Activated CD8-positive, alpha-beta T cell treated with anti-CD3 and anti-CD28 coated beads, Interleukin-2, amount 10 ng/mL, durations not matched to agents 7 days and 5 days (primary cell): ENCODE measurements around the gene FRZB. TPM values are rescaled to one million over a fixed set of nuclear protein-coding genes. Genes with fewer than 3 reads are reported as not detected.

Experiments used
- ATAC-seq: fragments of 150-1000 bp; cut with Tn5 transposase; one replicate; pipeline ENCODE4 v1.10.0; 2021; ENCODE audit warnings: moderate library complexity
- CTCF ChIA-PET: fragments of 350-600 bp; sonication (Branson Sonifier 250); formaldehyde crosslinking; loops from one replicate; lab custom pipeline; 2021; ENCODE audit warnings: antibody characterized with exemption; lab: Charles Lee
- POLR2A ChIA-PET: fragments of 350-600 bp; sonication (Branson Sonifier 250); formaldehyde crosslinking; loops from one replicate; lab custom pipeline; 2021; ENCODE audit warnings: antibody characterized with exemption; lab: Charles Lee
- DNase-seq: peaks from one replicate; pipeline ENCODE4 v3.0.0-alpha.2; 2020
- H3K27ac Mint-ChIP-seq: one replicate; pipeline ENCODE4 v1.8.0; 2021; ENCODE audit warnings: mild to moderate bottlenecking, mixed read lengths
- H3K27me3 Mint-ChIP-seq: one replicate; pipeline ENCODE4 v1.8.0; 2021; ENCODE audit warnings: low read depth, mixed read lengths
- H3K36me3 Mint-ChIP-seq: one replicate; pipeline ENCODE4 v1.8.0; 2021; ENCODE audit warnings: low read depth, mixed read lengths
- H3K4me1 Mint-ChIP-seq: one replicate; pipeline ENCODE4 v1.8.0; 2021; ENCODE audit warnings: low read depth, mixed read lengths
- H3K4me3 Mint-ChIP-seq: one replicate; pipeline ENCODE4 v1.8.0; 2021; ENCODE audit warnings: mild to moderate bottlenecking, mixed read lengths
- H3K9me3 Mint-ChIP-seq: one replicate; pipeline ENCODE4 v1.8.0; 2022; ENCODE audit warnings: mixed read lengths; ENCODE audit not compliant: insufficient read depth
- total RNA-seq, 2 experiments: library from RNA; stranded (reverse); gene quantifications; one replicate each; pipeline ENCODE4 v1.2.3, GENCODE V29; 2021

The FRZB gene
- total RNA-seq, 2 experiments from 2014 or later: not detected

DNA sequence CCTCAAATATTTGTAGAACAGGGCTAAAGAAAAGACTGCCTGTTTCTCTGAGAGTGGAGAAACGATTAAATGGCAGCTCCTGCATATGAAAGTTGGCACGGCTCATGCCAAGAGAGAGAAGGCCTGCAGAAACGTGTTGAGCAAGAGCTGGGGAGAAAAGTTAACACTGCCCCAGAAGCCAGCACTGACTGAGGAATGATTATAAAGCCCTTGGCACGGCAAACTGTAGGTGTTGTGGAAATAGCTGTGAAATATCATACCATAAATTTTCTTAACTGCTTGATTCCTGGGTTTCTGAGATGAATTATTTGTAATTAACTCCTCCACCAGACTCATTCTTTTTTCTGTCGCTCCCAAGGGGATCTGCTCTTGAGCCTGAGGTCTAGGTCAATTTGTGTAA lies 4.3 kb downstream of the FRZB start:
- no peak overlapping the region for H3K27ac Mint-ChIP-seq
- ChIA-PET POLR2A (no interaction called here), CTCF (no interaction called here)
- no peak for ATAC-seq
- no peak for DNase-seq
- H3K4me3 Mint-ChIP-seq: no peak overlapping the region
- no peaks in the 10 kb centered on the region for H3K36me3 Mint-ChIP-seq
- H3K9me3 Mint-ChIP-seq: no peaks in the 10 kb centered on the region
- H3K27me3 Mint-ChIP-seq: peaks cover 44% of the 10 kb centered on the region
- peaks cover 10% of the 10 kb centered on the region for H3K4me1 Mint-ChIP-seq

DNA sequence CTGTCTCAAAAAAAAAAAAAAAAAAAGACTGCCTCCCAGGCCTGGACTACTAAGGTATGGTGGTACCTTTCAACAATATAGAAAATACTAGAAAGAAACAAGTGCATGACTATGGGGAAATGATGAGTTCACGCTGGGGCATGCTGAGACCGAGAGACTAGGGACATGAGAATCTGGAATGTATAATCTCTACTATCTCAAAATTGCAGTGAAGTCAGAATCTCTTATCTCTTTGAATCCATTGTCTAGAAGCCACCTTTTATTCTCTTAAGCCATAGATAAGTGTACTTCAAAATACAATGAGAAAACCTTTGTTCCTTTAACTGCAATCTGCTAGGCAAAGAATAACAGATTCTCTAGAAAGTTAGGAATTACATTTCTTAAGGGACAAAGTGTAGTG lies 5.6 kb downstream of the FRZB start:
- POLR2A ChIA-PET: no interaction called here
- no peak overlapping the region for H3K27ac Mint-ChIP-seq
- DNase-seq (no peak), ATAC-seq (no peak)
- H3K4me3 Mint-ChIP-seq: no peak overlapping the region
- CTCF ChIA-PET: no interaction called here
- H3K36me3 Mint-ChIP-seq: no peaks in the 10 kb centered on the region
- H3K9me3 Mint-ChIP-seq: peaks cover 2% of the 10 kb centered on the region
- peaks cover 2% of the 10 kb centered on the region for H3K4me1 Mint-ChIP-seq
- peaks cover 37% of the 10 kb centered on the region for H3K27me3 Mint-ChIP-seq

DNA sequence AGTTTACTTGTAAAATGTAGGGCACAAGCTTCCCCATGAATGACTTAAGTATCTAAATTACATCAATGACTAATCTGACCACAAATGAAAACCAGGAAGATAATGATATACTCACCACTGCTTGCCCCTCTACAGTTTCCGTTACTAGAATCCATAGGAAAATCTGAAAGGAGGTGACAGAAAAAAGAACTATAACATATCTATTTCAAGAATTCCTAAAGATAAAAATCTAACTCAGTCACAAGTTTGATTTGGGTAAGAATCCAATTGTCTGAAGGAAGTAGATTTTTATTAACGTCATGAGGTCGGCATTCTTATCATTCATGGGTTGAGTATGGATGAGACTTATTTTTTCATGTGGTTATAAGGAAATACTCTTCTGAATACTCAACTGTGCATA lies 7.8 kb downstream of the FRZB start:
- H3K27ac Mint-ChIP-seq: no peak overlapping the region
- DNase-seq (no peak), ATAC-seq (no peak)
- no peaks in the 10 kb centered on the region for H3K36me3 Mint-ChIP-seq
- H3K4me3 Mint-ChIP-seq: no peak overlapping the region
- peaks cover 25% of the 10 kb centered on the region for H3K27me3 Mint-ChIP-seq
- H3K4me1 Mint-ChIP-seq: no peaks in the 10 kb centered on the region
- CTCF ChIA-PET: no interaction called here
- POLR2A ChIA-PET: no interaction called here
- peaks cover 3% of the 10 kb centered on the region for H3K9me3 Mint-ChIP-seq

DNA sequence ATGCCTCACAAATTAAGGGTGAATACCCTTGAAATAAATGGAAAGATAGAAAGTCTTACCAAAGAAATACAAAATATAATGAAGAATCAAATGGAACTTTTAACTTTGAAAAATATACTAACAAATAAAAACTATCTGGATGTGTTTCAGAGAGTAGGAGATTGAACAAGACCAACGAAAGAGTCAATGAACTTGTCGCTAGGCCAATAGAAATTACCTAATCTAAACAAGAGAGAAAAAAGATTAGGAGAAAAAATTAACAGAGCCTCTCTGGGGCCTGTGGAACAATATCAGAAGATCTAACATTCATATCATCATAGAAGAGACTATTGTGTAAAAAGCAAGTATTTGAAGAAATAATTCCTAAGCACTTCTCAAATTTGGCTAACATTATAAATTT lies 11.1 kb downstream of the FRZB start:
- ChIA-PET CTCF (no interaction called here), POLR2A (no interaction called here)
- no peak overlapping the region for H3K4me3 Mint-ChIP-seq
- no peaks in the 10 kb centered on the region for H3K4me1 Mint-ChIP-seq
- H3K27ac Mint-ChIP-seq: no peak overlapping the region
- DNase-seq (no peak), ATAC-seq (no peak)
- H3K27me3 Mint-ChIP-seq: peaks cover 14% of the 10 kb centered on the region
- H3K9me3 Mint-ChIP-seq: peaks cover 3% of the 10 kb centered on the region
- H3K36me3 Mint-ChIP-seq: no peaks in the 10 kb centered on the region

DNA sequence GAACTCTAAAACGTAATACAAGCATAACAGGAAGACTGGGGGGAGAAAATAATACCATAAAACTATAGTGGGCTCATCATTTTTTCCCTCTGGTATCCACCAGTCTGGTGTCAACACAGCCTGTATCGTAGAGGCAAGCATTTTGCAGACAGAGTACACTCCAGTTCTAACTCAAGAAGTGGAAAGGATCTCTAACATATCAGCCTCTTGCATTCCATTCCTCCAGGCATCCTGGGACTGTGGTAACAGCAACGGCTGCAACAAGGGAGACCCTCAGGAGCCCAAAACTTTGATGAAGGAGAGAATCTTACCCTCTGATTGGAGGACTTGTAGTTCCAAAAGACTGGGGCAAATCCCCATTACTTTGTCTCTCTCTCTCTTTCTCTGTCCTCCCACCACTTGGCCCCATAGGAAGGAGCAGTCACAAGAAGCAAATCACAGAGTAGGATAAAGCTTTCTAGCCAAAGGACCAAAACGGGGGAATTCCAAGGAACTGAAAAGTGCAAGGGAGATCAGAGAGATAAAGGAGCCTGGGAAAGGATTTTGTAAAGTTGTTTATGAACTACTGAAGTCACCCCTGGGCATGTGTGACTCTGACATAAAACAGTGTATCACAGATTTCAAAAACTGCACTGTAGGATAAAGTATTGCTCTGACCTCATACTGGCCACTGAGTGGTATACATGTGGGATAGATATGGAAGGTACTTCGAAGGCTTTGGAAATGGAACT lies 11.9 kb downstream of the FRZB start:
- Mint-ChIP-seq H3K4me3 (no peak overlapping the region), H3K4me1 (no peaks in the 10 kb centered on the region), H3K9me3 (peaks cover 3% of the 10 kb centered on the region), H3K36me3 (no peaks in the 10 kb centered on the region), H3K27ac (no peak overlapping the region), H3K27me3 (peaks cover 14% of the 10 kb centered on the region)
- DNase-seq (no peak), ATAC-seq (no peak)
- POLR2A ChIA-PET: no interaction called here
- CTCF ChIA-PET: no interaction called here

DNA sequence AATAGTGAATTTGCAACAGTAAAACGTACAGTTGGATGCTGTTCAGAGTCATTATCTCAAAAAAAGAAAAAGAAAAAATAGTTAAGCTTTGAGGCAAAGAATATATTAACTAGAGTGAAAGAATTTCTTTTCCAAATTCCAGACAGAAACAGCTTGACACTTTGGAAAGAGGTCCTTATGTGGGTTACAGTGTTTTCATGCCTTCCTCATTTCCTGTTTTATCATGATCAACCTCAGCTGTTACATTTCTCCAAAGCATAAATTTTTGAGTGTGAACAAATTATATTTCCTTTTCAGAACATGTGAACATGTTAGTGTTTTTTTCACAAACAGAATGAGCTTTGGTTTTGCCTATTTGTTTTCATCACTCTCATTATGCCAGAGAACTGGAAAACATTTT lies 13.6 kb downstream of the FRZB start:
- ChIA-PET CTCF (no interaction called here), POLR2A (no interaction called here)
- Mint-ChIP-seq H3K36me3 (no peaks in the 10 kb centered on the region), H3K27ac (no peak overlapping the region), H3K4me1 (no peaks in the 10 kb centered on the region), H3K4me3 (no peak overlapping the region), H3K9me3 (peaks cover 3% of the 10 kb centered on the region), H3K27me3 (peaks cover 14% of the 10 kb centered on the region)
- no peak for ATAC-seq
- no peak for DNase-seq

DNA sequence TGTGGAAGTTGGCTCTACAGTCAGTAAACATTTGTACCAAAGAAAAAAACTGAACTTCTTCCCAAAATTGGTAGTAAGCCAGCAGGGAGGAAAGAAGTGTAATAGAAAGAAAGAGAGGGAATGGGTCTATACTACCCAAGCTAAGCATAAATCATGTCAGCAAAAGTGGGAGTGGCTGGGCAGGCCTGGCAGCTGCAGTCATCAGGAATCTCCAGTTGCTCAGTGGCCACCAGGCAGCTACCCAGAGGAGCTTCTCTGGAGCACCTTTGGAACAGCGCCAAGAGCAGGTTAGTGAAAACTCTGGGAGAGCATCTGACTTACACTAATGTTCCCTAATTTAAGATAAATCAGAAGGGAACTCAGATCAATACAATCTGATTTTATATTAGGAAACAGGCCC lies 14.3 kb downstream of the FRZB start:
- ChIA-PET CTCF (no interaction called here), POLR2A (no interaction called here)
- no peak for ATAC-seq
- Mint-ChIP-seq H3K9me3 (peaks cover 3% of the 10 kb centered on the region), H3K4me1 (no peaks in the 10 kb centered on the region), H3K36me3 (no peaks in the 10 kb centered on the region), H3K27me3 (peaks cover 14% of the 10 kb centered on the region), H3K4me3 (no peak overlapping the region), H3K27ac (no peak overlapping the region)
- DNase-seq: no peak

DNA sequence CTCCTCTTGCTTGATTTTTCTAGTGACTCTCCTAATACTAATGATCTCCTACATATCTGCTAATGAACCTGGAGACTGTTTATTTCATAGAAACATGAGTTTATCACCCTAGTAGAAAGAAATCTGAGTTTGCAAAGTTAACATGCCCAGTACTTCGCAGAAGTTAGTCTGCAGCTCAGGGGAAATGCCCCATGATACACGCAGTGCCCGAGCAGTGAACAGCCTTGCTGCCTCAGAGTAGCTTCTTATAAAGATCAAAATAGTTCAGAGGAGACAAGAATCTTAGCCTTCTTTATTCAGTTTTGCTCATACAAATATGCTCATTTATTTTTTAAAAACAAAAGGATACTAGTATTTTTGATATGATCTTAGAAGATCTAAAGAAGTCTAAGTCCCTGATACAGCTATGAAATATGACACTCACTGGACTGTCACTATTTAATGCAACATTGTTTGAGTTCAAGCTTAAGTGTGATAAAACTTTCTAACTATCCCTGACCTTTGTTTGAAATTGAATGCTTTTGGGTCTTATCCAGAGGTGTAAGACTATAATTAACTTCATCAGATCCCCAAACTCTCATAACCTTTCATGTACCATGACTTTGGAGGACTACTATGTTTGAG lies 20.5 kb downstream of the FRZB start:
- H3K27ac Mint-ChIP-seq: no peak overlapping the region
- no peaks in the 10 kb centered on the region for H3K9me3 Mint-ChIP-seq
- DNase-seq (no peak), ATAC-seq (no peak)
- no peak overlapping the region for H3K4me3 Mint-ChIP-seq
- peaks cover 18% of the 10 kb centered on the region for H3K27me3 Mint-ChIP-seq
- no peaks in the 10 kb centered on the region for H3K36me3 Mint-ChIP-seq
- POLR2A ChIA-PET: no interaction called here
- CTCF ChIA-PET: no interaction called here
- H3K4me1 Mint-ChIP-seq: no peaks in the 10 kb centered on the region

DNA sequence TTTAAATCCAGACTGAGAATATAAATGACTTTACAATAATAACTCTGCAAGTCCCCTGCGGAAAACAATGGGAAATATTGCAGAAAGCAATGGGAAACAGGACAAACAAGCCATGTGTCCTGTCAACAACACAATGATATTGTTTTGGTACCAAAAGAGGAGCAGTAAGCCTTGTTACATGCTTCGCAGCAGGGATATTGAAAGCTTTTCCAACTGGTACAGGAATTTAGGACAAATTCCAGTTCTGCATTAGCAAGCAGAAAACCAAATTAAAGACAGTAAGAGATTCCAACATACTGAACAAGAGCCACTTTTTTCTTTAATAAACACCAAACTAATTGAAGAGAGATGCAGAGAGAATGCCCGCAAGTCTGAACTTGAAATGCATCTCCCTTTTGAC lies 30.0 kb downstream of the FRZB start:
- no peak for ATAC-seq
- POLR2A ChIA-PET: no interaction called here
- DNase-seq: no peak
- CTCF ChIA-PET: no interaction called here
- H3K27ac Mint-ChIP-seq: no peak overlapping the region
- no peaks in the 10 kb centered on the region for H3K36me3 Mint-ChIP-seq
- H3K27me3 Mint-ChIP-seq: peaks cover 33% of the 10 kb centered on the region
- no peaks in the 10 kb centered on the region for H3K4me1 Mint-ChIP-seq
- no peaks in the 10 kb centered on the region for H3K9me3 Mint-ChIP-seq
- H3K4me3 Mint-ChIP-seq: no peak overlapping the region

DNA sequence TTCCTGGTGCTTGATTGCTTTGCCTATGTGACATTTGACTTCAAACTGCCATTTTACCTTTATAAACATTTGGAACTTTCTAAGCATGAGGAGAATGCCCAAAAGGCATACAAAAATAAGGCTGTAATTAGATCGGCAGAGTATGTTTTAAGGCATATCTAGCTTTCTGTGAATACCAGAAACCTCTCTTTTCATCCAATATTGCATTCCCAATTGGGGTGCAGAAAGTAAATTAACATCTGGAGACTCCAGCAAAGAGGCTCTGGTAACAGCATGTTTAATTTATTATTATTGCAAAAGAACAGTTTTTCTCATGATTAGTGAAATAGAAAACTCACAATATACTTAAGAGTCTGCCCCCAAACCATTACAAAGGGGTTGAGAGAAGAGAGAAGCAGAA lies 32.1 kb downstream of the FRZB start:
- ATAC-seq (no peak), DNase-seq (no peak)
- Mint-ChIP-seq H3K9me3 (no peaks in the 10 kb centered on the region), H3K27me3 (peaks cover 29% of the 10 kb centered on the region), H3K36me3 (no peaks in the 10 kb centered on the region), H3K4me3 (no peak overlapping the region), H3K4me1 (no peaks in the 10 kb centered on the region), H3K27ac (no peak overlapping the region)
- ChIA-PET CTCF (no interaction called here), POLR2A (no interaction called here)

DNA sequence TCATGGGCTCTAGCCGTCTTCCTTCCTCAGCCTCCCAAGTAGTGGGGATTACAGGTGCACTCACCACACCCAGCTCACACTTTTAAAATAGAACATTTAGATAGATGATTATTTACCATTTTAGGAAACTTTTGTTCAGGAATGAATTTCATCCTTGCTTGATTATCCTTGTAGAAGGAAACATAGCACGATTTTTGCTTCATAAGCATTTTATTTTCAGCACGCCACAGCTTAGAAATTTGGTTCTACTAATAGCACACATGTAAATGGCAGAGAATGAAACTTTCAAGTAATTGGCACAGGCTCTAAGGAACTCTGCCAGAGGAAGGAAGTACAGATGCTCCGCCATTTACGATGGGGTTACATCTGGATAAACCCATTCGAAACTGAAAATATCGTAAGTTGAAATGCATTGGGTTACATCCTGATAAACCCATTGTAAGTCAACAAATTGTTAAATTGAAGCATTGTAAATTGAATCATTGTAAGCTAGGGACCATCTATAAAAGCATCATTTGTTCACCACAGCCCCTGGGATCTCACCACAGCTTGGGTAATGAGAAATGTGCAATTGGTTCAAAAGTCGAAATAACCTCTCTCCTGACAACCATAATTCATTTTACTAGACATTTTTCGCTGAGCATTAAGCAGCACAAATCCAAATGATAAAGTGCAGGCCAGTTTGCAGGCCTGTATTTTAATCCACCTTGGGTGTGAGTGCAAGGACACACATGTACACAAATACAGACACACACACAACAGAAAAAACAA lies 33.2 kb downstream of the FRZB start:
- Mint-ChIP-seq H3K27me3 (peaks cover 27% of the 10 kb centered on the region), H3K27ac (no peak overlapping the region), H3K9me3 (no peaks in the 10 kb centered on the region), H3K4me1 (no peaks in the 10 kb centered on the region), H3K4me3 (no peak overlapping the region), H3K36me3 (no peaks in the 10 kb centered on the region)
- ATAC-seq (no peak), DNase-seq (no peak)
- ChIA-PET POLR2A (no interaction called here), CTCF (no interaction called here)

DNA sequence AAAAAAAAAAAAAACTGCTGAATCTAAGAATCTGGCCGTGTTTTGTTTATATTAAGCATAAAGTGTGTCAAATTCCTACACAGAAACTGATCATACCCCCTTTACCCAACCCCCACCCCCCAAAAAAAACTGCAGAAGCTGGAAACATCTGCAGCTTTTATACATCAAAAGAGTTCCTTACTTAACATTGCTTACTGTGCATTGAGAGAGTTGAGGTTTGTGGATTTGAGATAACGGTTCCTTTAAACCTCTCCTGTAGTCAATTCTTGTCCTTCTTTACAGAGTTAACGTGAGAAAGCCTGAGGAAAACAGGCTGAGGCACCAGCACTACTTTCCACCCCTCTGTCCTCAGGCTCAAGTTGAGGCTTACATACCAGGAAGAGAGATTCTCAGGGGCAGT lies 34.5 kb downstream of the FRZB start:
- ChIA-PET POLR2A (no interaction called here), CTCF (no interaction called here)
- H3K9me3 Mint-ChIP-seq: no peaks in the 10 kb centered on the region
- H3K27me3 Mint-ChIP-seq: peaks cover 20% of the 10 kb centered on the region
- H3K27ac Mint-ChIP-seq: no peak overlapping the region
- no peaks in the 10 kb centered on the region for H3K4me1 Mint-ChIP-seq
- ATAC-seq (no peak), DNase-seq (no peak)
- H3K36me3 Mint-ChIP-seq: no peaks in the 10 kb centered on the region
- no peak overlapping the region for H3K4me3 Mint-ChIP-seq
